Measurements from ENCODE around the gene LLGL2.
"Not testable (repeated sequence)": the region's sequence is repeated elsewhere in the genome, so short reads cannot be mapped to it uniquely, and the experiment has no call there.

LLGL2 gene

GRCh38 chr17:75565618-75566017 lies 40.1 kb downstream of the LLGL2 start:
- in situ Hi-C loops (cut with MboI; ENCODE audit: low sequenced_read_pairs), result no loop called here

GRCh38 chr17:75566416-75566815 lies 40.9 kb downstream of the LLGL2 start:
- in situ Hi-C loops (cut with MboI; ENCODE audit: low sequenced_read_pairs), result no loop called here

- in situ Hi-C loops (cut with MboI; ENCODE audit: low sequenced_read_pairs), result no loop called here
Observed at GRCh38 chr17:75566834-75567233, 41.3 kb downstream of the LLGL2 start.

- in situ Hi-C loops (cut with MboI; ENCODE audit: low sequenced_read_pairs), result no loop called here
Observed at GRCh38 chr17:75568412-75569255, 43.1 kb downstream of the LLGL2 start.

- in situ Hi-C loops (cut with MboI; ENCODE audit: low sequenced_read_pairs), result no loop called here
Observed at GRCh38 chr17:75570034-75570676, 44.7 kb downstream of the LLGL2 start.

GRCh38 chr17:75570772-75571171 lies 45.3 kb downstream of the LLGL2 start:
- in situ Hi-C loops (cut with MboI; ENCODE audit: low sequenced_read_pairs), result no loop called here

- in situ Hi-C loops (cut with MboI; ENCODE audit: low sequenced_read_pairs), result no loop called here
Observed at GRCh38 chr17:75571197-75571884, 45.8 kb downstream of the LLGL2 start.

GRCh38 chr17:75571885-75572215 lies 46.4 kb downstream of the LLGL2 start:
- in situ Hi-C loops (cut with MboI; ENCODE audit: low sequenced_read_pairs), result no loop called here

GRCh38 chr17:75572713-75573539 lies 47.4 kb downstream of the LLGL2 start:
- in situ Hi-C loops (cut with MboI; ENCODE audit: low sequenced_read_pairs), result no loop called here

GRCh38 chr17:75573540-75573957 lies 48.1 kb downstream of the LLGL2 start:
- in situ Hi-C loops (cut with MboI; ENCODE audit: low sequenced_read_pairs), result no loop called here

- in situ Hi-C loops (cut with MboI; ENCODE audit: low sequenced_read_pairs), result no loop called here
Observed at GRCh38 chr17:75573994-75574393, 48.5 kb downstream of the LLGL2 start.

- in situ Hi-C loops (cut with MboI; ENCODE audit: low sequenced_read_pairs), result no loop called here
Observed at GRCh38 chr17:75574404-75575036, 49.0 kb downstream of the LLGL2 start.

- in situ Hi-C loops (cut with MboI; ENCODE audit: low sequenced_read_pairs), result no loop called here
Observed at GRCh38 chr17:75575197-75575596, 49.7 kb downstream of the LLGL2 start.

- in situ Hi-C loops (cut with MboI; ENCODE audit: low sequenced_read_pairs), result no loop called here
Observed at GRCh38 chr17:75575728-75576127, 50.2 kb downstream of the LLGL2 start.

- in situ Hi-C loops (cut with MboI; ENCODE audit: low sequenced_read_pairs), result no loop called here
Observed at GRCh38 chr17:75576661-75577060, 51.2 kb downstream of the LLGL2 start.

GRCh38 chr17:75581121-75581725 lies 55.7 kb downstream of the LLGL2 start:
- in situ Hi-C loops (cut with MboI; ENCODE audit: low sequenced_read_pairs), result not testable (repeated sequence)

- in situ Hi-C loops (cut with MboI; ENCODE audit: low sequenced_read_pairs), result not testable (repeated sequence)
Observed at GRCh38 chr17:75583197-75583596, 57.7 kb downstream of the LLGL2 start.

GRCh38 chr17:75584849-75585175 lies 59.3 kb downstream of the LLGL2 start:
- in situ Hi-C loops (cut with MboI; ENCODE audit: low sequenced_read_pairs), result no loop called here

GRCh38 chr17:75587675-75588595 lies 62.4 kb downstream of the LLGL2 start, which contains the start of gene MYO15B:
TSS of gene MYO15B (plus strand) at chr17:75587800. CDS start at chr17:75588058, 258 bp downstream.
- in situ Hi-C loops (cut with MboI; ENCODE audit: low sequenced_read_pairs), result no loop called here
